ENCODE measurements around the gene ARHGAP29.

Gene ARHGAP29

GRCh38 chr1:94245747-94246438, 8.5 kb upstream of the ARHGAP29 start:
- Mint-ChIP-seq H3K4me3 (peak overlapping the region; percentile 88), H3K36me3 (ENCODE audit: low read depth) (peaks cover 19% of the 10 kb centered on the region), H3K4me1 (peaks cover 17% of the 10 kb centered on the region), H3K9me3 (peaks cover 32% of the 10 kb centered on the region), H3K27me3 (ENCODE audit: low read depth, poor library complexity) (peaks cover 66% of the 10 kb centered on the region), H3K27ac (no peak overlapping the region)
- no peak for DNase-seq
- TF ChIP-seq CTCF (IDR thresholded peaks at IDR 0.05) = no peak

GRCh38 chr1:94244816-94245215, 7.4 kb upstream of the ARHGAP29 start:
- H3K4me1 Mint-ChIP-seq = peaks cover 17% of the 10 kb centered on the region
- peaks cover 32% of the 10 kb centered on the region for H3K9me3 Mint-ChIP-seq
- H3K36me3 Mint-ChIP-seq (ENCODE audit: low read depth) = peaks cover 19% of the 10 kb centered on the region
- TF ChIP-seq CTCF (IDR thresholded peaks at IDR 0.05) = no peak
- H3K27ac Mint-ChIP-seq = no peak overlapping the region
- no peak for DNase-seq
- peaks cover 70% of the 10 kb centered on the region for H3K27me3 Mint-ChIP-seq (ENCODE audit: low read depth, poor library complexity)
- no peak overlapping the region for H3K4me3 Mint-ChIP-seq

- TF ChIP-seq CTCF (IDR thresholded peaks at IDR 0.05) = no peak
- H3K9me3 Mint-ChIP-seq = peaks cover 32% of the 10 kb centered on the region
- H3K4me3 Mint-ChIP-seq = no peak overlapping the region
- no peak for DNase-seq
- peaks cover 19% of the 10 kb centered on the region for H3K36me3 Mint-ChIP-seq (ENCODE audit: low read depth)
- no peak overlapping the region for H3K27ac Mint-ChIP-seq
- H3K4me1 Mint-ChIP-seq = peaks cover 17% of the 10 kb centered on the region
- H3K27me3 Mint-ChIP-seq (ENCODE audit: low read depth, poor library complexity) = peaks cover 71% of the 10 kb centered on the region
These were observed 6.3 kb upstream of the ARHGAP29 start for GRCh38 chr1:94243665-94244064.

- Mint-ChIP-seq H3K4me1 (peaks cover 19% of the 10 kb centered on the region), H3K9me3 (peaks cover 32% of the 10 kb centered on the region), H3K27me3 (ENCODE audit: low read depth, poor library complexity) (peaks cover 69% of the 10 kb centered on the region), H3K4me3 (no peak overlapping the region), H3K27ac (no peak overlapping the region), H3K36me3 (ENCODE audit: low read depth) (peaks cover 19% of the 10 kb centered on the region)
- no peak for DNase-seq
- TF ChIP-seq CTCF (IDR thresholded peaks at IDR 0.05) = peak; percentile 69
These were observed 3.4 kb upstream of the ARHGAP29 start for GRCh38 chr1:94240822-94241221.

GRCh38 chr1:94239796-94240195, 2.4 kb upstream of the ARHGAP29 start:
- Mint-ChIP-seq H3K4me3 (no peak overlapping the region), H3K9me3 (peaks cover 32% of the 10 kb centered on the region), H3K4me1 (peaks cover 25% of the 10 kb centered on the region), H3K36me3 (ENCODE audit: low read depth) (peaks cover 19% of the 10 kb centered on the region), H3K27me3 (ENCODE audit: low read depth, poor library complexity) (peaks cover 69% of the 10 kb centered on the region), H3K27ac (no peak overlapping the region)
- no peak for TF ChIP-seq CTCF (IDR thresholded peaks at IDR 0.05)
- no peak for DNase-seq

GRCh38 chr1:94239051-94239450, 1.7 kb upstream of the ARHGAP29 start:
- Mint-ChIP-seq H3K27me3 (ENCODE audit: low read depth, poor library complexity) (peaks cover 68% of the 10 kb centered on the region), H3K4me3 (no peak overlapping the region), H3K27ac (no peak overlapping the region), H3K4me1 (peaks cover 25% of the 10 kb centered on the region), H3K9me3 (peaks cover 25% of the 10 kb centered on the region), H3K36me3 (ENCODE audit: low read depth) (peaks cover 15% of the 10 kb centered on the region)
- no peak for TF ChIP-seq CTCF (IDR thresholded peaks at IDR 0.05)
- DNase-seq = no peak
